ENCODE data around the gene LMNTD1.
"Not testable (repeated sequence)": the region's sequence is repeated elsewhere in the genome, so short reads cannot be mapped to it uniquely, and the experiment has no call there.

The LMNTD1 gene

GRCh38 chr12:25426821-25427220 lies 126.3 kb downstream of the LMNTD1 start:
- DNase-seq, result not testable (repeated sequence)
